OCI-M1 (cell line): ENCODE data around the gene CYP2F1.
"Not testable (repeated sequence)": the region's sequence is repeated elsewhere in the genome, so short reads cannot be mapped to it uniquely, and the experiment has no call there.

Experiments
- DNase-seq: peaks from one replicate; lab custom pipeline; 2025; lab: John Stamatoyannopoulos, UW

Gene CYP2F1

GRCh38 chr19:41127362-41127761 is 13.1 kb downstream of the CYP2F1 start:
- not testable (repeated sequence) for DNase-seq

DNA sequence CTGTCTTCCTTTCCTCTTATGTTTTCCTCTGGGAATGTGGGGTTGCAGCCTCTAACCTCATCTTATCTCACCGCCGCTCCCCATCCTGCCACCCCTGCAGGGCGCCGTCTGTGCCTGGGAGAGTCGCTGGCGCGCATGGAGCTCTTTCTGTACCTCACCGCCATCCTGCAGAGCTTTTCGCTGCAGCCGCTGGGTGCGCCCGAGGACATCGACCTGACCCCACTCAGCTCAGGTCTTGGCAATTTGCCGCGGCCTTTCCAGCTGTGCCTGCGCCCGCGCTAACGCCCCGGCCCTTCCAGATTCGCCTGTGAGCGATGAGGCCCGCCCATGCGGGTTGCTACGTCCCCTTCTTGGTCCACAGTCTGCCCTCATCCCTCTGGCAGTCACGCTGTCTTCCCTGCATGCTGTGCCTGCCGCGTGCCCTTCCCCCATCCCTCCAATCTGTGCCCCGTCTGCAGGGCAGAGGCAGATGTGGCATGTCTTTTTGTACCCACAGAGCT is 13.6 kb downstream of the CYP2F1 start:
- peak; percentile 78 for DNase-seq

- no peak for DNase-seq
These were observed 14.5 kb downstream of the CYP2F1 start for GRCh38 chr19:41128692-41129091.

DNA sequence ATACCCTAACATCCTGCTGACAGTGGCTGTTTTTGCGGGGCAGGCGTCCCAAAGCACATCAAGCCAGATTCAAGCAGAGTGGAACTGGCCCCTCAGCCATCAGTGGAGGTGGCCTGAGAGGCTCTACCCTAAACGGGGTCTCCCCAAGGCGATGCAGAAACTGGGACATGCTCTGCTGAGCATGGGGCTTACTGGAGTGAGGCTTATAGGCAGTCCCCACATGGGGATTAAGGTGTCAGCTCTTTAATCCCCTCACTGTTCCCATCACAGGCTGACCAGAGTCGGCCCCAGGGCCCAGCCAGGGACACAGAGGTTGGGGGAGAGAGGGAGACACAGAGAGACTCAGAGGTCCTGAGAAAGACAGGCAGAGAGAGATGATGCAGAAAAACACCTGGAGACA is 17.0 kb downstream of the CYP2F1 start:
- no peak for DNase-seq

DNA sequence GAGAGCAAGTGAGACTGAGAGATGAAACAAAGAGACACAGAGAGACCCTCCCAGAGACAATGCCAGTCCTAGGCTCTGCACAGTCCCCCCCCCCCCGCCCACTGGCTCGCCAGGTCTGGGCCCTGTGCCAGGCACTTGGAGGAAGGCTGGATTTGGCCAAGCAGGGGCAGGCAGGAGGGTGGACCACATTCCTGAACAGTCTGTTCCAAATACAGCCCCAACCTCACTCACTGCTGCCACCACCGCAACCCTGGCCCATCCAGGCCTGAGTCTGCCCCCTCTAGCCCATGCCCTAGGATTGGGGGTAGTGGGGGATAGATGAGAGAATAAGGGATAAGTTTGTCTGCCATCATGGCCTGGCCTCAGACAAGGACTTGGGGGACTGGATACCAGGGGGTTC is 19.0 kb downstream of the CYP2F1 start:
- DNase-seq: no peak

DNA sequence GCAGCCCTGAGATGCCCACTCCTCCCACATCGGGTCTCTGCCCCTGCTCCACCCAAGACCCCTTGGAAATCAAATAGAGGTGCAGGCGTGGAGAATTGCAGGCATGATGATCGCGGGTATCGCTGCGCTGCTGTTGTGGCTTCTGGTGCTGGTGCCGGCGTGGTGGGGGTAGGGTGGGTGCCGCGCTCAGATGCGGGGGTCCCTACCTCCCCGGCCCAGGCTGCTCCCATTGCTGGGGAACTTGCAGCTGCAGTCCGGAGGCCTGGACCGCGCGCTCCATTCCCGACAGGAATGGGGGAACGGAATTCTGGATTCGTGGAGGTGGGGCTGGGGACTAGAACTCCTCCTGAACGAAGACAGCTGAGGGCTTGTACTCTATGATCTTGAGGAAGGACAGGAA is 20.4 kb downstream of the CYP2F1 start:
- DNase-seq: no peak

GRCh38 chr19:41135390-41136384 is 21.5 kb downstream of the CYP2F1 start:
- not testable (repeated sequence) for DNase-seq

DNA sequence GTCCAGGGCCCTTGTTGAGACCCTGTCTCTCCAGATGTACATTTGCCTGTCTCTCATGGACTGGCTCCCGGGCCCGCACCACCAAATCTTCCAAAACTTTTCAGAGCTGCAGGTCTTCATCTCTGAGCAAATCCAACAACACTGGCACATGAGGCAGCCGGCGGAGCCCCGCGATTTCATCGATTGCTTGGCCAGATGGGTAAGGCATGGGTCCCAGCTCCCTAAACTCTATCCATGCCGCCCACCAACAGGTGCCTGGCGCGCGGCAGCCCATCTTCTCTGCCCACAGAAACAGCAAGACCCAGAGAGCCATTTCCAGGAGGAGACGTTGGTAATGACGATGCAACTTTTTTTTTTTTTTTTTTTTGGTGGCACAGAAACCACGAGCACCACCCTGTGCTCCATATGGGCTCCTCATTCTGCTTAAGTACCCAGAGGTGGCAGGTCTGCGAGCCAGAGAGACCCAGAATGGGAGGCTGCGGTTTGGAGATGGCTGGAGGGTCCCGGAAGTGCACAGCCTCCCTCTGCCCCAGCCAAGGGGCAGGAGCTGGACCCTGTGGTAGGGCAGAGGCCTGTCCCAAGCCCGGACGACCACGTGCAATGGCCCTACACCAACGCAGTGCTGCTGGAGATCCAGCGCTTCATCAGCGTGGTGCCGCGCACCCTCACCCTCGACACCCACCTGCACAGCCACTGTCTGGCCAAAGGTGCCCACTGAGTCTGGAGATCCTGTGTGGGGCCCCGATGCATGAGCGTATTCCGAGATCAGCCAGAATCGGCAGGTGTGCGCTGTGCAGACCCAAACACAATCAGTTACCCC is 22.6 kb downstream of the CYP2F1 start:
- DNase-seq: no peak

GRCh38 chr19:41144403-41144802 is 30.2 kb downstream of the CYP2F1 start:
- peak; percentile 91 for DNase-seq

DNA sequence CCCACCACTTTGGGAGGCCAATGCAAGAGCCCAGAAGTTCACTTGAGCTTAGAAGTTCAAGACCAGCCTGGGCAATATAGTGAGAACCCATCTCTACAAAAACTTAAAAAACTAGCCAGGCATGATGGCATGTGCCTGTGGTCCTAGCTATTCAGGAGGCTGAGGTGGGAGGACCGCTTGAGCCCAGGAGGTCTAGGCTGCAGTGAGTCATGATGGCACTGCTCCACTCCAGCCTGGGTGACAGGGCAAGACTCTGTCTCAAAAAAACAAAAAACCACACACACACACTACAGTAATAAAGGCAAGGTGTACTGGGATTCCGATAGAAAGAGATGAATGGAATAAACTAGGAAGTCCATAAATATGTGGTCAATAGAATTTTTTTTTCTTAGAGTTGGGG is 35.6 kb downstream of the CYP2F1 start:
- DNase-seq: no peak

DNA sequence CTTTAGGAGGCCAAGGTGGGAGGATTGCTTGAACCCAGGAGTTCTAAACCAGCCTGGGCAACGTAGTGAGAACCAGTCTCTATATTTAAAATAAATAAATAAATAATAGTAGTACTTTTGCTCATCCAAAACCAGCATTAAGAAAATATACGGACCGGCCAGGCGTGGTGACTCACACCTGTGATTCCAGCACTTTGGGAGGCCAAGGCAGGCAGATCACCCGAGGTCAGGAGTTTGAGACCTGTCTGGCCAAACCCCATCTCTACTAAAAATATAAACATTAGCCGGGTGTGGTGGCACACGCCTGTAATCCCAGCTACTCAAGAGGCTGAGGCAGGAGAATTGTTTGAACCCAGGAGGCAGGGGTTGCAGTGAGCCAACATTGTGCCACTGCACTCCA is 36.8 kb downstream of the CYP2F1 start:
- not testable (repeated sequence) for DNase-seq

DNA sequence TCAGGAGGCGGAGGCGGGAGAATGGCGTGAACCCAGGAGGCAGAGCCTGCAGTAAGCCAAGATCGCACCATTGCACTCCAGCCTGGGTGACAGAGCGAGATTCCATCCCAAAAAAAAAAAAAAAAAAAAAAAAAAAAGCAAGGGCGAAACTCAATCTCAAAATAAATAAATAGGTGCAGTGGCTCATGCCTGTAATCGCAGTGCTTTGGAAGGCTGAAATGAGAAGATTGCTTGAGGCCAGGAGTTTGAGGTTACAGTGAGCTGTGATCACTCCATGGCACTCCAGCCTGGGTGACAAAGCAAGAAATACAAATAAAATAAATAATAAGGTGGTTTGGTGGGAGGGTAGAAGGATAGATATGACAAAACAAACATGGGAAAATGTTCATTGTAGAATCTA is 39.8 kb downstream of the CYP2F1 start:
- DNase-seq: no peak

DNA sequence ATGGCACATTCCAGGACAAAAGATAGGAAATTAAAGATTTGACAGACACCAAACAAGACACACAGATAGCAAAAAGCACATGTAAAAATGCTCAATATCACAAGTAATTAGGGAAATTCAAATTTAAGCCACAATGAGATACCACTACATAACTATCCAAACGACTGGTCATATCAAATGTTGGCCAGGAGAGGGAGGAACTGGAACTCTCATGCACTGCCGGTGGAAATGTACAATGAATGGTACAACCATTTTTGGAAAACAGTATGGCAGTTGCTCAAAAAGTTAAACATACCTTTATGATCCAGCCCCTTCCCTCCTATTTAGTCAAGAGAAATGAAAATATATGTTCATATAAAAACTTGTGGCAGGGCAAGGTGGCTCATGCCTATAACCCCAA is 42.0 kb downstream of the CYP2F1 start:
- DNase-seq: no peak

GRCh38 chr19:41159881-41160280 is 45.6 kb downstream of the CYP2F1 start:
- peak; percentile 81 for DNase-seq

DNA sequence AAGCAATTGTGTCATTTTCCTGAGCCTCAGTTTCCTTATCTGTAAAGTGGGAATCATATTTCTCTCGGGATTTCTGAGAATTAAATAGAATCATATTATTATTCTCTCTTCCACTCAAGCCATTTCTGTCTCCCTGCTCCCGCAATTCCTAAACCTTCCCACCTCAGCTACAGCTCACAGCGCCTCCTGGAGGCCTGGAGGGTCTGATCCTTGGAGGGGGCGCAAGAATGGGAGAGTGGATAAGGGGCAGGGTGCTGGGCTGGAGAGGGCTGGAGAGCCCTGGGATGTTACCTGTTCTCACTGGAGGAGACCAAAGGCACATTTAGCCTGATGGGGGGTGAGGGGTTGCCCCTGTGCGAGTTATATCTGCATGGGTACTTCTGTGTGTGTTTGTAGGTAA is 47.7 kb downstream of the CYP2F1 start:
- DNase-seq: peak; percentile 30

GRCh38 chr19:41166944-41167804 is 52.9 kb downstream of the CYP2F1 start:
- no peak for DNase-seq

- no peak for DNase-seq
These were observed 58.3 kb downstream of the CYP2F1 start for GRCh38 chr19:41172297-41173164.

DNA sequence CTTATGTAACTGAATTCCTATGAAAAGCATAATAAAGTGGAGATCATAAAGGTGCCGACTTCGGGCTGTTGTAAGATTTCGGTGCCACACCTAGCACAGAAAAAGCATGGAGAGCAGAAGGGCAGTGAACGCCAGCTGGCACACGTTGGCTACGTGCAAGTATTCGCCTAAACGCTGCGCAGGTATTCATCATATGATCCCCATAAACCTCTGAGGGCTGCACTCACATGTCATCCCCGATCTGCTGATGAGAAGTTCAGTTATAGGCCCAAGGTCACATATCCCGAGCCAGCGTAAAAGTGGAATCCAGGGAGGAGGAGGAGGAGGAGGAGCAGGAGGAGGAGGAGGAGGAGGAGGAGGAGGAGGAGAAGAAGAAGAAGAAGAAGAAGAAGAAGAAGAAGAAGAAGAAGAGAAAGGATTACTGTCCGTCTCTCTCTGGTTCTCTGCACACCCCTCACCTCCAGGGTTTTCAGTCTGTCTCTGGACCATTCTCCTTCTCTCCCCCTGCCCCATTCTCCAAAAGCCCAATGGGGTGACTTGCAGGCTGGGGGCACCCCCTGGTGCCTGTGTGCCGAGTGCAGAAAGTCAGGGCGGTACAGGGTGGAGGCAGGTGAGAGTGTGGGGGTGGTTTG is 60.2 kb downstream of the CYP2F1 start:
- DNase-seq: no peak

DNA sequence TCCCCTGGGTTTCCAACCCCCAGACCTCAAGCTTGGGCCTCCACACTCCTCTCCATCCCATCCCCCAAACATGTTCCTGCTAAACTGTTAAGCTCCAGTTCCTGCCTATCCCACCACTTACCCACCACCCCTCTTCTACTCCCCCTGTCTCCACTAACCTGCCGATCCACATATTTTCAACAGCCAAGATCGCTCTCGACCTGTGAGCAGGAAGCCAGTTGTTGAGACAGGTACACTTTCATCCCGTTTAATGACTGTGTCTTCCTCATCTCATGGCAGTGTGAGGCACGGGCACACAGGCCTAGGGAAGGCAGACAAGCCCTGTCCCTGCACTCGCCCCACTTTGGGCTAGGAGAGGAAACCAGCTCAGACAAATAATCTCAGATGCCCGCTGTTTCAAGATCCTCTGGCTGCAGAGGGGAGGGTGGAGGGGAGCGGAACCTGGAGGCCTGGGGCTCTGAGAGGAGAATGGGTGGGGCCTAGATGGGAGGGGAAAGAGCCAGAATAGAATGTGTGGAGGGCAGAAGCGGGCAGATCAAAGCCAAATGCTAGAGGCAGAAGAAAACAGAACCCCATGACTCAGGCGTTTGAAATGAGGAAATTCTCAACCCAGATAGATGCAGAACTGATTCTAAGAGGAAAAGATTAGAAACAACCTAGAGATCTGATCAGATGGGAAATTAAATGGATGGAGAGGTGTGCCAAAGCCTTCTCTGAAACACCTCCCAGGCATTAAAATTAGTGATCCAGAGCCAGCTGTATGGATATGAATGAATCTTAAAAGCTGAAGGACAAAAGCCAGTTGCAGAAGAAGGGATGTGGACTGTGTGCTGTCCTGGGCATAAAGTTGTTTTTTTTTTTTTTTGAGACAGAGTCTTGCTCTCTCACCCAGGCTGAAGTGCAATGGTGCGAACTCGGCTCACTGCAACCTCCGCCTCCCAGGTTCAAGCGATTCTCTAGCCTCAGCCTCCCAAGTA is 61.9 kb downstream of the CYP2F1 start:
- DNase-seq: peak; percentile 75
